GM19240 (cell line): Measurements from ENCODE around the gene OR2B2.

Experiments
- DNase-seq: peaks from one replicate; pipeline ENCODE4 v3.0.0; 2011; ENCODE audit warnings: low spot score; ENCODE audit not compliant: insufficient read length

Gene OR2B2

GRCh38 chr6:27867051-27867944, 44.9 kb downstream of the OR2B2 start:
- DNase-seq: no peak

DNA sequence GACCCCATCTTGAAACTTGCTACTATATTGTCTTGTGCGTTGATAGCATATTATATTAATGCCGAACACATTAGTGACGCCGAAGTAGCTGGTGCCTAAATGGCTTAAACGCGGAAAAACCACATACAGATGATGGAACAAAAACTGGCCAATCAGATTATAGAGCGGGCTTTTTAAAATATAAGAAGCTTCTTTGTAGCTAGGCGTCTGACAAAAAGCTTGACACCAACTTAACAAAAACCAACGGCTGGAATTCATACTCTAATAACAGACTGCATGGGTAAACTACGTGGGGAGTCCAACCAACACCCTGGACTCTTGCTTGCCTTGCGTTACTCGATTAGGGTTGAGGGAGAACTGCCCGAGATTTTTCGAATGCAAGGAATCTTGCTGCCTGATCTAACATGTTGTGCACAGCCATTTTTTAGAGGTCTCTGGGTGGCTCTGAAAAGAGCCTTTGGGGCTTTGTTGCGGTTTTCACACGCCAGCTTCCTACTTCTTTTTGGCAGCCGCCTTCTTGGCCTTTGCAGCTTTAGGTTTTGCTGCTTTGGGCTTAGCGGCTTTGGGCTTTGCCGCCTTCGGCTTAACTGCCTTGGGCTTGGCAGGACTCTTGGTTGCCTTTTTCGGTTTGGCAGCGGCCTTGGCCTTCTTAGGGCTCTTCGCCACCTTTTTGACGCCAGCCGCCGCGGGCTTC, 45.7 kb downstream of the OR2B2 start:
- DNase-seq: no peak

GRCh38 chr6:27865850-27866356, 46.3 kb downstream of the OR2B2 start:
- DNase-seq: no peak

DNA sequence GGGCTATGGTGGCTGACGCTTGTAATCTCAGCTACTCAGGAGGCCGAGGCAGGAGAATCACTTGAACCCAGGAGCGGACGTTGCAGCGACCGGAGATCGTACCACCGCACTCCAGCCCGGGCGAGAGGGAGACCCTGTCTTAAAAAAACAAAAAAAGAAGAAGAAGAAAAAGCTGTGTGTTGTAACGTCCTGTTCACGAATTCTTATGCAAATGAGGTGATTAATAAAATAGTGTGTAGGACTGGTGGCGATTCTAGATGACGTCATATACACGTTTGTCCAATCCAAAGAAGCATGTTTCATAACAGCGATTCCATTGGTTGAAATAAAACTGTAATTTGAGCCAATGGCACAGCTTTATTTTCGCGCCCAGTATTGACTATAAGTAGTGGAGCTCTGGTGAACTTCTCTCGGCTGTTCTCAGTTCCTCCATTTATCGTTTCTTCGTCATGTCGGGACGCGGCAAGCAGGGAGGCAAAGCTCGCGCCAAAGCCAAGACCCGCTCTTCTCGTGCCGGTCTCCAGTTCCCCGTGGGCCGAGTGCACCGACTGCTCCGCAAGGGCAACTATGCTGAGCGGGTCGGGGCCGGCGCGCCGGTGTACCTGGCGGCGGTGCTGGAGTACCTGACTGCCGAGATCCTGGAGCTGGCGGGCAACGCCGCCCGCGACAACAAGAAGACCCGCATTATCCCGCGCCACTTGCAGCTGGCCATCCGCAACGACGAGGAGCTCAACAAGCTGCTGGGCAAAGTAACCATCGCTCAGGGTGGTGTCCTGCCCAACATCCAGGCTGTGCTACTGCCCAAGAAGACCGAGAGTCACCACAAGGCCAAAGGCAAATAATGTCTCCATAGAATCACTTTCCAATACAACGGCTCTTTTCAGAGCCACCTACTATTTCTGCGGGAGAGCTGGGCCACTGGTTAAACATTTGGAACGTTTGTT, 47.0 kb downstream of the OR2B2 start:
- DNase-seq: no peak

DNA sequence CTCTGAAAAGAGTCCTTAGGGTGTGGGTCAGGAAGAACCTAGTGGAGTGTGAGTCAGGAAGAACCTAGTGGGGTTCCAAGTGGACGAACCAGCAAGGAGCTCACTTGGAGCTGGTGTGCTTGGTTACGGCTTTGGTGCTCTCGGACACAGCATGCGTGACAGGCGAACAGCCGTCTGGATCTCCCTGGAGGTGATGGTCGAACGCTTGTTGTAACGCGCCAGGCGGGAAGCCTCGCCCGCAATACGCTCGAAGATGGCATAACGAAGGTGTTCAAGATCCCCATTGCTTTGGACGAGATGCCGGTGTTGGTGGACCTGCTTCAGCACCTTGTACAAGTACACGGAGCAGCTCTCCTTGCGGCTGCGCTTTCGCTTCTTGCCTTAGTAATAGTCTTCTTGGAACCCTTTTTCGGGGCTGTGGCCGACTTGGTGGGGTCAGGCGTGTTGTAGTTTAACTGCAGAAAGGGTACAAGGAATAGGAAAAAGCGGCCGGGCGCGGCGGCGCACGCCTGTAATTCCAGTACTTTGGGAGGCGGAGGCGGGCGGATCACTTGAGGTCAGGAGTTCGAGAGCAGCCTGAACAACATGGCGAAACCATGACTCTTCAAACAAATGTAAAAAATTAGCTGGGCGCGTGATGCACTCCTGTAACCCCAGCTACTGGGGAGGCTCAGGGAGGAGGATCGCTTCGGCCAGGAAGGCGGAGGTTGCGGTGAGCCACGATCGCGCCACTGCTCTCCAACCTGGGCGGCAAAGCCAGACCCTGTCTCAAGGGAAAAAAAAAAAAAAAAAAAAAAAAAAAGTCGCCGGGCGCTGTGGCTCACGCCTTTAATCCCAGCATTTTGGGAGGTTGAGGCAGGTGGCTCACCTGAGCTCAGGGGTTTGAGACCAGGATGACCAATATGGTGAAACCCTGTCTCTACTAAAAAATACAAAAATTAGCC, 48.0 kb downstream of the OR2B2 start:
- no peak for DNase-seq

DNA sequence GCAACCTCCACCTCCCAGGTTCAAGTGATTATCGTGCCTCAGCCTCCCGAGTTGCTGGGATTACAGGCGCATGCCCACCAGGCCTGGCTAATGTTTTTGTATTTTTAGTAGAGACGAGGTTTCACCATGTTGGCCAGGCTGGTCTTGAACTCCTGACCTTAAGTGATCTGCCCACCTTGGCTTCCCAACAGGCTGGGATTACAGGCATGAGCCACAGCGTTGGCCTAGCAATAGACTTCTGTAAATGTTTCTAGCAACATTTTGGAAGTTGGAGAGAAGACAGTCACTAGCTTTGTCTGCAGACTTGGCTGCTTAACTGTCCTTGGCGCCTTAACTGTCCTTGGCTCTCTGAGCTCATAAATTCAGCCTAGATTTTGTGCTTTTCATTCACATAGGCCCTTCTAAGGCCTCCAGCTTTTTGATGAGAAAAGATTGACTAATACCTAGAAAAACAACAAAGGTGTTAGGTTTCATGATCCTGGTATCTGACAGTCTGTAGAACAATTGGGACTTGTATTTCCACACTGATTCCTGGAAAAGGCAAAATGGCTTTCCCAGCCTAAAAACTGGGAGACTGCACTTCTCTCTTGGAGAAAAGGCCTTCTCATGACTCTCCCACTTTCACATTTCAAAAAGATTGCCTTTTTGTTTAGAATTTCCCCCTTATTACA, 49.7 kb downstream of the OR2B2 start:
- DNase-seq: no peak

DNA sequence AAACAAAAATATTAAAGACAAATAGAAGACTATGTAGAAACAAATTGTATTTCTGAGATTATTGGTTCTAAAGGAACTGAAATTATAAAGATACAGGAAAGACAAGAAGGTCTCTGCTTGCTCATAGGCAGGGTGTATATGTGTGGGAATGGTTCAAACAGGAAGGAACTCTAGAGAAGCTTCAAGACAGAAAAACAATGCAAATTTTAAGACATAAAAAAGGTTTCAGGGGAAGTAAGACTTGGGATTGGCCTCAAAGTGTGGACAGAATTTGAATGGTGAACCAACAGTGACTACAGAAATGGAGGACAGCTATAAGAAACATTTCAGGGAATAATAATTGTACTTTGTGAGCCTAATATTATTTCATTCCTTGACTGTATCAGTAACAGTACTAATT, 50.3 kb downstream of the OR2B2 start:
- DNase-seq: no peak

DNA sequence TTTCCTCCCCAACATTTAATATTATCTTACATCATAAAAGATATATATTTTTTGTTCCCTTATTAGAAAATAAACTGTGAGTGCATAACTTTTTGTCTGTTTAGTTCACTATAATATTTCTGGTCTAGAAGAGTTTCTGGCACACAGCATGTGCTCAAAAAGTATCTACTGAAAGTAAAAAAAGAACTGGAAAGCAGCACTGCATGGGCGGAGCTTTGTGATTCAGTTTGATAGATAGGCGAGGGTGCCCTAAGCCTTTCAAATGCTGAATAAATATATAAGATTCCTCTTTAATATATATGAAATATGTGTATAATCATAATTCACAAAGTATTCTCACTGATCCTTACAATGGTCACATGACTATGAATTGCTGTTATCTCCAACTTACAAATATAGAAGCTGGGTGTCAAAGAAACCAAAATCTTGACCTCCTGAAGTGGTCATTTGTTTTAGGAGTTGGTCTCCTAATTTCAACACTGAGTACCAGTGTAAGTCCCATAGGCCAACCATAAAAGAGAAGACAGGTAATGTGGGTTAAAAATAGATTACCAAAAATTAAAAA, 50.8 kb downstream of the OR2B2 start:
- no peak for DNase-seq
